Lung (tissue), 12 donors: ENCODE measurements around the gene CCIN. TPM values are rescaled to one million over a fixed set of nuclear protein-coding genes. Genes with fewer than 3 reads are reported as not detected.

ENCODE experiments used
- ATAC-seq: fragments of 200-7000 bp; cut with Tn5 transposase; one replicate; pipeline ENCODE4 v1.9.1; 2020; ENCODE audit warnings: moderate number of reproducible peaks; ENCODE audit not compliant: insufficient read depth, low FRiP score
- DNase-seq, 3 donors: peaks; one replicate each; pipeline ENCODE4 v3.0.0-alpha.2; 2013 to 2017
- H3K27ac ChIP-seq, 2 donors: one replicate each; pipeline ENCODE4 v1.5.1; 2013; ENCODE audit warnings: mild to moderate bottlenecking in 2 of 2, moderate library complexity in 2 of 2, control low read depth in 1 of 2, inconsistent platforms in 1 of 2, low read depth in 1 of 2, low read length in 1 of 2
- H3K27me3 ChIP-seq, 3 donors: one replicate each; pipeline ENCODE4 v1.5.1; 2013; ENCODE audit warnings: low read length in 2 of 3; ENCODE audit not compliant: control insufficient read depth in 3 of 3, insufficient read depth in 3 of 3
- H3K36me3 ChIP-seq, 4 donors: one replicate each; pipeline ENCODE4 v1.5.1; 2013; ENCODE audit warnings: low read length in 4 of 4, mild to moderate bottlenecking in 1 of 4, moderate library complexity in 1 of 4; ENCODE audit not compliant: control insufficient read depth in 4 of 4, insufficient read depth in 4 of 4
- H3K4me1 ChIP-seq, 5 donors: one replicate each; pipeline ENCODE4 v1.5.1; 2013; ENCODE audit warnings: low read length in 5 of 5, mild to moderate bottlenecking in 2 of 5, moderate library complexity in 1 of 5; ENCODE audit not compliant: control insufficient read depth in 5 of 5, insufficient read depth in 5 of 5
- H3K4me3 ChIP-seq: one replicate; pipeline ENCODE4 v1.5.1; 2013; ENCODE audit warnings: mild to moderate bottlenecking, control low read depth, moderate library complexity
- H3K9ac ChIP-seq, 2 donors: one replicate each; pipeline ENCODE4 v1.5.1; 2013; ENCODE audit warnings: low read length in 2 of 2, control low read depth in 1 of 2; ENCODE audit not compliant: insufficient read depth in 1 of 2
- H3K9me3 ChIP-seq, 4 donors: one replicate each; pipeline ENCODE4 v1.5.1; 2013; ENCODE audit warnings: low read length in 3 of 4, mild to moderate bottlenecking in 1 of 4, moderate library complexity in 1 of 4; ENCODE audit not compliant: control insufficient read depth in 4 of 4, insufficient read depth in 3 of 4
- WGBS, 2 donors: extraction: QIAGEN DNeasy Blood & Tissue Kit; methylation state at CpG; one replicate each; pipeline ENCODE4 v1.1.7; 2013; 5-methylcytosine and 5-hydroxymethylcytosine counted together
- polyA plus RNA-seq, 2 donors: library from polyadenylated mRNA; stranded (reverse); fragments of 200-250 nt; gene quantifications; one replicate each; pipeline ENCODE4 v1.2.1, GENCODE V29; 2013
- total RNA-seq, 2 donors: library from RNA; depleted of rRNA in 1 of 2; stranded (reverse); fragments of >200 nt in 1 of 2; gene quantifications; one replicate each; pipeline ENCODE4 v1.2.1, GENCODE V29; 2014 to 2021
- TF ChIP-seq, protein P1 (sequence below): IDR thresholded peaks from 2 replicates; pipeline ENCODE4 v1.5.1; 2012; ENCODE audit warnings: mild to moderate bottlenecking; ENCODE audit errors: control extremely low read depth, extremely low read depth
- donor health status: control.
- donor health status: control.
- donor health status: Bipolar disorder and iron deficiency.
- donor health status: healthy.
- donor health status: DM: yes; HTN: yes; CAD: no.

The CCIN gene
- total and polyA plus RNA-seq, 4 donors: 0.12 to 0.89 (median 0.15) TPM; not detected in 1

DNA sequence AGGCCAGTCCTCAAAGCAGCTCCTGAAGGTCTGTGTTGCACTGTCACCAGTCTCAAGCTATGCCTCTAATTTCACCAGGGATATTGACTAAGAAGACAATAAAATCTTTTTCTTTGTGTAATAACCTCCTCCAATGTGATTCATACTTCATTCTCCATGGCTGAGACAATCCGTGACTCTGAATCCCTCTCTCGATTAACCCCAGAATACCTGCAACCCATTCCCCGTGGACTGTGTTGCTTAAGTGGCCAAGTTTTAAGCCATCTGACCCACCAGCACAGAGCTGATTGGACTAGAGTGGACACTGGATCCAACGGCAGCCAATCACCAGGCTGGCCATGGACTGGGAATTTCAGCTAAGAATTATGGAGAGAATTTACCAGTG, 5.4 kb upstream of the CCIN start:
- peaks cover 0 to 18% (median 9%) of the 10 kb centered on the region in 5 donors for H3K4me1 ChIP-seq
- H3K9me3 ChIP-seq: no peaks in the 10 kb centered on the region
- no peaks in the 10 kb centered on the region for H3K27me3 ChIP-seq
- 82 to 90% methylated on average over 4 of the region's 4 CpGs for WGBS, 2 donors
- H3K27ac ChIP-seq: peak overlapping the region in 1 of 2 donors; percentile 22
- no peak overlapping the region for H3K4me3 ChIP-seq
- peaks cover 0 to 2% (median 0%) of the 10 kb centered on the region in 4 donors for H3K36me3 ChIP-seq
- DNase-seq (peak in 1 of 3 donors; percentile 20), ATAC-seq (no peak)
- TF ChIP-seq, protein P1, sequence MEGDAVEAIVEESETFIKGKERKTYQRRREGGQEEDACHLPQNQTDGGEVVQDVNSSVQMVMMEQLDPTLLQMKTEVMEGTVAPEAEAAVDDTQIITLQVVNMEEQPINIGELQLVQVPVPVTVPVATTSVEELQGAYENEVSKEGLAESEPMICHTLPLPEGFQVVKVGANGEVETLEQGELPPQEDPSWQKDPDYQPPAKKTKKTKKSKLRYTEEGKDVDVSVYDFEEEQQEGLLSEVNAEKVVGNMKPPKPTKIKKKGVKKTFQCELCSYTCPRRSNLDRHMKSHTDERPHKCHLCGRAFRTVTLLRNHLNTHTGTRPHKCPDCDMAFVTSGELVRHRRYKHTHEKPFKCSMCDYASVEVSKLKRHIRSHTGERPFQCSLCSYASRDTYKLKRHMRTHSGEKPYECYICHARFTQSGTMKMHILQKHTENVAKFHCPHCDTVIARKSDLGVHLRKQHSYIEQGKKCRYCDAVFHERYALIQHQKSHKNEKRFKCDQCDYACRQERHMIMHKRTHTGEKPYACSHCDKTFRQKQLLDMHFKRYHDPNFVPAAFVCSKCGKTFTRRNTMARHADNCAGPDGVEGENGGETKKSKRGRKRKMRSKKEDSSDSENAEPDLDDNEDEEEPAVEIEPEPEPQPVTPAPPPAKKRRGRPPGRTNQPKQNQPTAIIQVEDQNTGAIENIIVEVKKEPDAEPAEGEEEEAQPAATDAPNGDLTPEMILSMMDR: no peak
- H3K9ac ChIP-seq: peak overlapping the region in 1 of 2 donors; percentile 46

DNA sequence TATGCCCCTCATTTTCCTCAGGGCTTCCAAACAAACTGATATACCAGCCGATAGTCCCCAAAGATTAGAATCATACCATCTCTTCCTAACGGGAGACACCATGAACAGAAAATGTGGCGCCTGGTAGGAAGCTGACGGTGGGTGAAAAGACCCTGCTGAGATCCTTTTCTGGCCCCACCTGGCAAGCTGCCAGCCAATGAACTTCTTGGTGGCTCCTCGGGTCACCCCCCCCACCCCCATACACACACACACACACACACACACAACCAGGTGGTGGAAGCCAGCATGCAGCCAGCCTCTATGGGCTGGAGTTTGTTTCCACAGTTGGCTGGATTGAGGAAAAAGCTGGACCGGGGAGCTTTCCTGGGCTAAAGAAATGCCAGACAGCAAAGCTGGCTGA, 4.8 kb upstream of the CCIN start:
- WGBS, 2 donors: 79 to 83% methylated on average over 6 of the region's 6 CpGs
- no peaks in the 10 kb centered on the region for H3K27me3 ChIP-seq
- peaks cover 0 to 2% (median 0%) of the 10 kb centered on the region in 4 donors for H3K36me3 ChIP-seq
- ATAC-seq (no peak), DNase-seq (peak in 1 of 3 donors; percentile 23)
- peaks cover 0 to 18% (median 9%) of the 10 kb centered on the region in 5 donors for H3K4me1 ChIP-seq
- H3K4me3 ChIP-seq: no peak overlapping the region
- no peak overlapping the region for H3K9ac ChIP-seq
- H3K27ac ChIP-seq: no peak overlapping the region
- TF ChIP-seq, protein P1: no peak
- no peaks in the 10 kb centered on the region for H3K9me3 ChIP-seq

DNA sequence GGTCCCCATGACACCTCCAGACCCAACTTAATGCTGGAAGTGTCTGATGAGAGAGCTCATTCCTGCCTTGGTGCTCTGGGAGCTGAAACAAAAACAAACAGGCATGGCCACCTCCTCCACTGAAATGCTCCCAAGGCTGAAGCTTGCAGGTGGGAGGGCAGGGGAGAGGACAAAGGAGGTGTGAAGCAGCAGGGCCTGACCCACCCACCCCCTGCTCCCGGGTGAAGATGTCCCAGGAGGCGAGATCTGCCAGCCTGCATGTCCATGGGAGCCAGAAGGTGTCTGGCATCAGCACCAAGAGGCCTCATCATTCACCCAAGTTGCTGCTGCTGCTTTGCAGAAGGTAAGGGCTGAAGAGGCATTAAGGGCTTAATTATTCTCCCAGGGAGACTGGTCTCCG, 4.2 kb upstream of the CCIN start:
- H3K27me3 ChIP-seq: no peaks in the 10 kb centered on the region
- H3K4me1 ChIP-seq: peaks cover 0 to 18% (median 9%) of the 10 kb centered on the region in 5 donors
- H3K9me3 ChIP-seq: no peaks in the 10 kb centered on the region
- ATAC-seq (no peak), DNase-seq (no peak)
- TF ChIP-seq, protein P1: no peak
- H3K9ac ChIP-seq: no peak overlapping the region
- 88% methylated on average over 3 of the region's 3 CpGs for WGBS, 2 donors
- peaks cover 0 to 2% (median 0%) of the 10 kb centered on the region in 4 donors for H3K36me3 ChIP-seq
- H3K27ac ChIP-seq: peak overlapping the region in 1 of 2 donors; percentile 24
- H3K4me3 ChIP-seq: no peak overlapping the region

DNA sequence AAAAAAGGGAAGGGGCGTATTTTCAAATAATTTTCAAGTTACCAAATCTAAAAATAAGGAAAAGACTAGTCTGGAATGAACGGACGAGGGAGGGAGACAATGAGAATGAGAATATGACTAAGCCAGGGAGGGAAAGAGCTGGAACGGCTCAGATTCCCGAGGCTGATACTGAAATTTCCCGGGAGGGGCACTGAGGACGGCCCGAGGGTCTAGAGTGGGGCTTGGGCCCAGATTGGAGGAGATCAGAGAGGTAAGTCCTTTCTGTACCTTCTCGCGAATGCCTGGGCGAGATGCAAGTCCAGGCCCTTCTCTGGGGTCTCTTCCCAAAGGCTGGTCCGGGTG, 3.4 kb upstream of the CCIN start:
- 57 to 64% methylated on average over 12 of the region's 12 CpGs for WGBS, 2 donors
- no peaks in the 10 kb centered on the region for H3K27me3 ChIP-seq
- TF ChIP-seq, protein P1: no peak
- no peak overlapping the region for H3K9ac ChIP-seq
- peak overlapping the region in 1 of 2 donors; percentile 20 for H3K27ac ChIP-seq
- peaks cover 0 to 2% (median 0%) of the 10 kb centered on the region in 4 donors for H3K36me3 ChIP-seq
- DNase-seq (peak in 1 of 3 donors; percentile 17), ATAC-seq (peak; percentile 25)
- H3K4me1 ChIP-seq: peaks cover 0 to 18% (median 9%) of the 10 kb centered on the region in 5 donors
- no peak overlapping the region for H3K4me3 ChIP-seq
- no peaks in the 10 kb centered on the region for H3K9me3 ChIP-seq
